ENCODE measurements around the gene LYPD6B. TPM values are rescaled to one million over a fixed set of nuclear protein-coding genes. Genes with fewer than 3 reads are reported as not detected.

The LYPD6B gene
- total and polyA plus RNA-seq, 4 donors = 0.13 to 0.59 (median 0.14) TPM

- Histone ChIP-seq H3K9ac (ENCODE audit: low read depth in 1 of 2, low read length in 2 of 2) (no peak overlapping the region), H3K27me3 (ENCODE audit: control insufficient read depth in 4 of 4, insufficient read depth in 4 of 4, low read length in 3 of 4) (peaks cover 0 to 3% (median 0%) of the 10 kb centered on the region in 4 donors), H3K27ac (ENCODE audit: low read depth in 1 of 2, low read length in 2 of 2) (no peak overlapping the region), H3K4me1 (ENCODE audit: control insufficient read depth in 4 of 4, insufficient read depth in 4 of 4, low read length in 3 of 4) (no peaks in the 10 kb centered on the region), H3K36me3 (ENCODE audit: control insufficient read depth in 4 of 4, insufficient read depth in 3 of 4, low read depth in 1 of 4, low read length in 3 of 4) (no peaks in the 10 kb centered on the region), H3K4me3 (ENCODE audit: low read depth in 1 of 3, low read length in 3 of 3) (no peak overlapping the region), H3K9me3 (ENCODE audit: control insufficient read depth in 4 of 4, low read length in 3 of 4) (peaks cover 0 to 5% (median 1%) of the 10 kb centered on the region in 4 donors)
- TF ChIP-seq ATF3 (IDR thresholded peaks at IDR 0.05) (no peak), TAF1 (conservative IDR thresholded peaks at IDR 0.05) (no peak), ZBTB33 (IDR thresholded peaks at IDR 0.05) (no peak), HNF4A (conservative IDR thresholded peaks at IDR 0.05) (no peak), NR2F2 (IDR thresholded peaks at IDR 0.05) (no peak)
- WGBS = 96% methylated on average over 2 of the region's 2 CpGs
- no peak for DNase-seq (ENCODE audit: low spot score)
Measured at GRCh38 chr2:149175956-149176355, 137.5 kb downstream of the LYPD6B start.

- WGBS = 83% methylated on average over 5 of the region's 5 CpGs
- no peaks in the 10 kb centered on the region for H3K27me3 ChIP-seq (ENCODE audit: control insufficient read depth in 4 of 4, insufficient read depth in 4 of 4, low read length in 3 of 4)
- TF ChIP-seq GABPA (IDR thresholded peaks at IDR 0.05 in 1 of 2, conservative IDR thresholded peaks at IDR 0.05 in 1 of 2) = no peak
- TF ChIP-seq MAX (IDR thresholded peaks at IDR 0.05) = no peak
- TF ChIP-seq ATF3 (IDR thresholded peaks at IDR 0.05) = no peak
- no peak for TF ChIP-seq EGR1 (IDR thresholded peaks at IDR 0.05; ENCODE audit: low read depth in 2 of 2)
- no peak for TF ChIP-seq CTCF (IDR thresholded peaks at IDR 0.05; ENCODE audit: low read depth, low read length, missing input control)
- TF ChIP-seq YY1 (IDR thresholded peaks at IDR 0.05) = no peak
- TF ChIP-seq JUND (IDR thresholded peaks at IDR 0.05) = no peak
- no peak for TF ChIP-seq RAD21 (IDR thresholded peaks at IDR 0.05)
- TF ChIP-seq NR2F2 (IDR thresholded peaks at IDR 0.05) = no peak
- no peak for TF ChIP-seq RXRA (IDR thresholded peaks at IDR 0.05)
- no peak for TF ChIP-seq SP1 (IDR thresholded peaks at IDR 0.05)
- TF ChIP-seq TAF1 (conservative IDR thresholded peaks at IDR 0.05) = no peak
- no peak for TF ChIP-seq FOXA1 (IDR thresholded peaks at IDR 0.05)
- no peak for TF ChIP-seq REST (IDR thresholded peaks at IDR 0.05)
- DNase-seq (ENCODE audit: low spot score) = no peak
- H3K4me3 ChIP-seq (ENCODE audit: low read depth in 1 of 3, low read length in 3 of 3) = no peak overlapping the region
- no peaks in the 10 kb centered on the region for H3K9me3 ChIP-seq (ENCODE audit: control insufficient read depth in 4 of 4, low read length in 3 of 4)
- H3K27ac ChIP-seq (ENCODE audit: low read depth in 1 of 2, low read length in 2 of 2) = no peak overlapping the region
- no peak overlapping the region for H3K9ac ChIP-seq (ENCODE audit: low read depth in 1 of 2, low read length in 2 of 2)
- no peaks in the 10 kb centered on the region for H3K36me3 ChIP-seq (ENCODE audit: control insufficient read depth in 4 of 4, insufficient read depth in 3 of 4, low read depth in 1 of 4, low read length in 3 of 4)
- H3K4me1 ChIP-seq (ENCODE audit: control insufficient read depth in 4 of 4, insufficient read depth in 4 of 4, low read length in 3 of 4) = no peaks in the 10 kb centered on the region
Measured at GRCh38 chr2:149178612-149179011, 140.1 kb downstream of the LYPD6B start.
